ENCODE results near the gene SLC6A8.

Gene SLC6A8

DNA sequence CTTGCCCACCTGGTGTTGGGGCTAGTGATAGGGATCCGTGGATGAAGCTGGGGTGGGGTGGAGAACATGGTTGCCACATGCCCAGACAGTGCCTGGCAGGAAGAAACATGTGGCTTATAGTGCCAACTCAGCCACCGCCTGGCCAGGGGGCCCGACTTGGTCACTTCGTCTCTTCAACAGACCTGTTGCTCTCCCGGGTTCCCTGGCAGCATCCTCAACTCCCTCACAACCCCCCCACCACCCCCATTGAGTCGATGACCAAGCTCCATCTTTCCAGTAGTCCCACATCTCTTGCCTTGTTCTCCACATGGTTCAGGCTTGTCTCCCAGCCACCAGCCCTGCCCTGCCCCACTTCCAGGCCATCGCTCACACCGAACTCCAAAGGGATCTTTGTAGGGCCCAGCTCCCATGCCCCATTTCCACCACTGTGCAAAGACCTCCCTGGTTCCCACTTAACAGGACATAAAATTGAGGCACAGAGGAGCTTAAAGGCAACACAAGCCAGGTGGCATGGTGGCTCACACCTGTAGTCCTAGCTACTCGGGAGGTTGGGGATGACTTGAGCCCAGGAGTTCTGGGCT lies 21.9 kb upstream of the SLC6A8 start:
- DNase-seq (ENCODE audit: low read depth) = no peak
- TF ChIP-seq, protein P1, sequence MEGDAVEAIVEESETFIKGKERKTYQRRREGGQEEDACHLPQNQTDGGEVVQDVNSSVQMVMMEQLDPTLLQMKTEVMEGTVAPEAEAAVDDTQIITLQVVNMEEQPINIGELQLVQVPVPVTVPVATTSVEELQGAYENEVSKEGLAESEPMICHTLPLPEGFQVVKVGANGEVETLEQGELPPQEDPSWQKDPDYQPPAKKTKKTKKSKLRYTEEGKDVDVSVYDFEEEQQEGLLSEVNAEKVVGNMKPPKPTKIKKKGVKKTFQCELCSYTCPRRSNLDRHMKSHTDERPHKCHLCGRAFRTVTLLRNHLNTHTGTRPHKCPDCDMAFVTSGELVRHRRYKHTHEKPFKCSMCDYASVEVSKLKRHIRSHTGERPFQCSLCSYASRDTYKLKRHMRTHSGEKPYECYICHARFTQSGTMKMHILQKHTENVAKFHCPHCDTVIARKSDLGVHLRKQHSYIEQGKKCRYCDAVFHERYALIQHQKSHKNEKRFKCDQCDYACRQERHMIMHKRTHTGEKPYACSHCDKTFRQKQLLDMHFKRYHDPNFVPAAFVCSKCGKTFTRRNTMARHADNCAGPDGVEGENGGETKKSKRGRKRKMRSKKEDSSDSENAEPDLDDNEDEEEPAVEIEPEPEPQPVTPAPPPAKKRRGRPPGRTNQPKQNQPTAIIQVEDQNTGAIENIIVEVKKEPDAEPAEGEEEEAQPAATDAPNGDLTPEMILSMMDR (conservative IDR thresholded peaks at IDR 0.05; ENCODE audit: low read length) = no peak

DNA sequence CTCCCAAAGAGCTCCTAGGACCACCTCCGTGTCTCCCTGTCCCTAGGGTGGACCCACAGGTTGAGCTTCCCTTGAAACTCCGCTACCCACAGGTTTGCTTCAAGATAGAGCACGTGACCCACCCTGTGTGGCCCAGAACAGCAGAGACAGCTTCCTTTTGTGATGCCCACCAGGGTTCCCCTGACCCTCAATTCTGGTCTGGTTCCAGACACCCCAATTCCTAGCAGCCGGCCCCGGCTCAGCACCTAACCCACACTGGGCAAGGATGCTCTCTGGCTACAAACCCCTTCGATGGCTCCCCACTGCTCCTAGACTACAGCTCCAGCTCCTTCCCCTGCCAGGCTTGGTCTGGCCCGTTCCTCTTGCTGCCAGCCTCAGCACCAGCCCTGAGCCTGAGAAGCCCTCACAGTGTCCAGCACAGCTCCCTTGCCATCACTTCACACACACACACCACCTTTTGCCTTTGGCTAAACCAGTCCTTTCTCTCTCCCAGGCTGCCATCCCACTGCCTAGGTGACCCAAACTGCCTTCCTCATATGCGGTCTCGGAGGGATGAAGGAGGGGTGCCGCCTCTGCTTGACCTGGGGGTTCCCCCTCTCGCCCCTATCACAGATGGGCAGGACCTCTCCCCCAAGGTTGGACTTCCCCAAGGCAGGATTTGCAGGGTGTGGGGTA lies 20.3 kb upstream of the SLC6A8 start:
- no peak for DNase-seq (ENCODE audit: low read depth)
- TF ChIP-seq, protein P1 (conservative IDR thresholded peaks at IDR 0.05; ENCODE audit: low read length) = no peak
- peak overlapping the region; percentile 33; the same call in 1 of the 2 replicates for H3K4me3 ChIP-seq (ENCODE audit: low read length)

More for the DNA sequence above, 21.9 kb upstream of the SLC6A8 start:
- H3K4me3 ChIP-seq (ENCODE audit: low read length) = no peak overlapping the region

DNA sequence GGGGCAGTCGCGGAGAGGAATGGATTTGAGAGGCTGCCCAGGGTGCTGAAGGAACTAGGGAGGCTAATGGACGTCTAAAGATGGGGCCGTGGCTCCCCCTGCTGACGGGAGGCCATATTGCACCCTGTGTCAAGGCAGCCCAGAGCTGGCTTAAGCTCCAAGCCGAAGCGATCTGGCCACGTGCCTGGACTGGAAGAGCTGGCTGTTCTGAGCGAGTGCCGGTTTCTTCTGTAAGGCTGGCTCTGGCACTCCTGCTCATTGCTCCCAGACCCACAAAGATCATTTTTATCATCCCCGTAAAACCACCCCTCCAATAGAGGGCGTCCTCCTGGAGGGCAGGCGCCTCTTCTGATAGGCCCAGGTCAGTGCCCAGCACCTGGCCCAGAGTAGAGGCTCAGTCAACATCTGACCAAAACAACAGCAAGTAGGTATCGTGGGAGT lies 19.8 kb upstream of the SLC6A8 start:
- TF ChIP-seq, protein P1 (conservative IDR thresholded peaks at IDR 0.05; ENCODE audit: low read length) = peak; percentile 63
- H3K4me3 ChIP-seq (ENCODE audit: low read length) = peak overlapping the region; percentile 33; the same call in 1 of the 2 replicates
- DNase-seq (ENCODE audit: low read depth) = peak; percentile 66

GRCh38 chrX:153668423-153669173 lies 19.1 kb upstream of the SLC6A8 start:
- no peak overlapping the region for H3K4me3 ChIP-seq (ENCODE audit: low read length)
- TF ChIP-seq, protein P1 (conservative IDR thresholded peaks at IDR 0.05; ENCODE audit: low read length) = no peak
- no peak for DNase-seq (ENCODE audit: low read depth)

- DNase-seq (ENCODE audit: low read depth) = no peak
These were observed 18.4 kb upstream of the SLC6A8 start for GRCh38 chrX:153669174-153669890.

DNA sequence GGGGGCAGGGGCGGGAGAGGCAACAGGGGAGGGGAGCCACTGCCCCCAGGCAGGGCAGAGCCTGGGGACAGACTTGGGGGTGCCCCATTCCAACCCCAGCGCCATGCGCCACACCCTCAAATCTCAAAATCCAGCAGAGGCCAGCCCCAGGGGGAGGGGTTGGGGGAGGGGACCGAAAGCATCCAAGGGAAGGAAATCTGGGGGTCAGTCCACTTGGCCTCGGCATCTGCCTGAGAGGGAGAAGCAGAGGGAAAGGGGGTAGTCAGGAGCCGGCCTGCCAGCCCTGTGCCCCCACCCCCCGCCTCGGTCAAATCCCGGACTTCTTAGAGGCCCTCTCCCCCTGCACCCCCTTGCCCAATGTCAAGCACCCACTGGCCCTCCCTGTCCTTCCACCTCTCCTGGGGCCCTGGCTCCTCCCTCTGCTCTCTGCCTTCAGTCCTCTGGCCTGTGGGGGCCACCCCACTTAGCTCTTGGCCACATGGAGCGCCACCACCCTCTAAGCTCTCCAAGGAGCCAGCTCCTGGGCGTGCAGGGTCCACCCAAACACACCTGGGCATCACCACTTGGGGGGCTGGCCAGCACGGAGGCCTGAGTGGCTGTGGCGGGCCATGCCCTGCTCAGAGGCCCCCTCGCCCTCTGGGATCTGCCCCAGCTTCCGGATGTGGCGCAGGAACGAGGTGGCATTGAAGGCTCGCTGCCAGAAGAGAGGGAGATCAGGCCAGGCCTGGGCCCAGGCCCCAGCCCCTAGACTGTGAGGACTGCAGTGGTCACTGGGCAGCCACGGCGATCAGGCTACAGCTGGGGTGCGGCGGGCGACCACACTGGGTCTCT lies 17.6 kb upstream of the SLC6A8 start:
- DNase-seq (ENCODE audit: low read depth) = no peak
- TF ChIP-seq, protein P1 (conservative IDR thresholded peaks at IDR 0.05; ENCODE audit: low read length) = no peak
- no peak overlapping the region for H3K4me3 ChIP-seq (ENCODE audit: low read length)

More at GRCh38 chrX:153669174-153669890, 18.4 kb upstream of the SLC6A8 start:
- TF ChIP-seq, protein P1 (conservative IDR thresholded peaks at IDR 0.05; ENCODE audit: low read length) = peak; percentile 57
- no peak overlapping the region for H3K4me3 ChIP-seq (ENCODE audit: low read length)

Data from AG10803 (cell line).